ENCODE results near the gene CDC42EP2. TPM values are rescaled to one million over a fixed set of nuclear protein-coding genes. Genes with fewer than 3 reads are reported as not detected.

Gene CDC42EP2
- total and polyA plus RNA-seq, 10 of the 15 experiments (the other 5 are each of a cell fraction or from before 2014, with no cell fraction given): 0.03 to 1.2 (median 0.09) TPM; not detected in 3

- TF ChIP-seq, protein P1, sequence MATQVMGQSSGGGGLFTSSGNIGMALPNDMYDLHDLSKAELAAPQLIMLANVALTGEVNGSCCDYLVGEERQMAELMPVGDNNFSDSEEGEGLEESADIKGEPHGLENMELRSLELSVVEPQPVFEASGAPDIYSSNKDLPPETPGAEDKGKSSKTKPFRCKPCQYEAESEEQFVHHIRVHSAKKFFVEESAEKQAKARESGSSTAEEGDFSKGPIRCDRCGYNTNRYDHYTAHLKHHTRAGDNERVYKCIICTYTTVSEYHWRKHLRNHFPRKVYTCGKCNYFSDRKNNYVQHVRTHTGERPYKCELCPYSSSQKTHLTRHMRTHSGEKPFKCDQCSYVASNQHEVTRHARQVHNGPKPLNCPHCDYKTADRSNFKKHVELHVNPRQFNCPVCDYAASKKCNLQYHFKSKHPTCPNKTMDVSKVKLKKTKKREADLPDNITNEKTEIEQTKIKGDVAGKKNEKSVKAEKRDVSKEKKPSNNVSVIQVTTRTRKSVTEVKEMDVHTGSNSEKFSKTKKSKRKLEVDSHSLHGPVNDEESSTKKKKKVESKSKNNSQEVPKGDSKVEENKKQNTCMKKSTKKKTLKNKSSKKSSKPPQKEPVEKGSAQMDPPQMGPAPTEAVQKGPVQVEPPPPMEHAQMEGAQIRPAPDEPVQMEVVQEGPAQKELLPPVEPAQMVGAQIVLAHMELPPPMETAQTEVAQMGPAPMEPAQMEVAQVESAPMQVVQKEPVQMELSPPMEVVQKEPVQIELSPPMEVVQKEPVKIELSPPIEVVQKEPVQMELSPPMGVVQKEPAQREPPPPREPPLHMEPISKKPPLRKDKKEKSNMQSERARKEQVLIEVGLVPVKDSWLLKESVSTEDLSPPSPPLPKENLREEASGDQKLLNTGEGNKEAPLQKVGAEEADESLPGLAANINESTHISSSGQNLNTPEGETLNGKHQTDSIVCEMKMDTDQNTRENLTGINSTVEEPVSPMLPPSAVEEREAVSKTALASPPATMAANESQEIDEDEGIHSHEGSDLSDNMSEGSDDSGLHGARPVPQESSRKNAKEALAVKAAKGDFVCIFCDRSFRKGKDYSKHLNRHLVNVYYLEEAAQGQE (IDR thresholded peaks at IDR 0.05; ENCODE audit: low read depth, low read length): no peak
- TF ChIP-seq HDAC6 (IDR thresholded peaks at IDR 0.05; ENCODE audit: unreplicated experiment) (no peak), STAT3 (IDR thresholded peaks at IDR 0.05; ENCODE audit: low read depth, low read length) (no peak), RCOR1 (conservative IDR thresholded peaks at IDR 0.05; ENCODE audit: low read depth, low read length) (no peak)
- TF ChIP-seq, protein P2, sequence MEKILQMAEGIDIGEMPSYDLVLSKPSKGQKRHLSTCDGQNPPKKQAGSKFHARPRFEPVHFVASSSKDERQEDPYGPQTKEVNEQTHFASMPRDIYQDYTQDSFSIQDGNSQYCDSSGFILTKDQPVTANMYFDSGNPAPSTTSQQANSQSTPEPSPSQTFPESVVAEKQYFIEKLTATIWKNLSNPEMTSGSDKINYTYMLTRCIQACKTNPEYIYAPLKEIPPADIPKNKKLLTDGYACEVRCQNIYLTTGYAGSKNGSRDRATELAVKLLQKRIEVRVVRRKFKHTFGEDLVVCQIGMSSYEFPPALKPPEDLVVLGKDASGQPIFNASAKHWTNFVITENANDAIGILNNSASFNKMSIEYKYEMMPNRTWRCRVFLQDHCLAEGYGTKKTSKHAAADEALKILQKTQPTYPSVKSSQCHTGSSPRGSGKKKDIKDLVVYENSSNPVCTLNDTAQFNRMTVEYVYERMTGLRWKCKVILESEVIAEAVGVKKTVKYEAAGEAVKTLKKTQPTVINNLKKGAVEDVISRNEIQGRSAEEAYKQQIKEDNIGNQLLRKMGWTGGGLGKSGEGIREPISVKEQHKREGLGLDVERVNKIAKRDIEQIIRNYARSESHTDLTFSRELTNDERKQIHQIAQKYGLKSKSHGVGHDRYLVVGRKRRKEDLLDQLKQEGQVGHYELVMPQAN (conservative IDR thresholded peaks at IDR 0.05): no peak
- TF ChIP-seq, protein P3, sequence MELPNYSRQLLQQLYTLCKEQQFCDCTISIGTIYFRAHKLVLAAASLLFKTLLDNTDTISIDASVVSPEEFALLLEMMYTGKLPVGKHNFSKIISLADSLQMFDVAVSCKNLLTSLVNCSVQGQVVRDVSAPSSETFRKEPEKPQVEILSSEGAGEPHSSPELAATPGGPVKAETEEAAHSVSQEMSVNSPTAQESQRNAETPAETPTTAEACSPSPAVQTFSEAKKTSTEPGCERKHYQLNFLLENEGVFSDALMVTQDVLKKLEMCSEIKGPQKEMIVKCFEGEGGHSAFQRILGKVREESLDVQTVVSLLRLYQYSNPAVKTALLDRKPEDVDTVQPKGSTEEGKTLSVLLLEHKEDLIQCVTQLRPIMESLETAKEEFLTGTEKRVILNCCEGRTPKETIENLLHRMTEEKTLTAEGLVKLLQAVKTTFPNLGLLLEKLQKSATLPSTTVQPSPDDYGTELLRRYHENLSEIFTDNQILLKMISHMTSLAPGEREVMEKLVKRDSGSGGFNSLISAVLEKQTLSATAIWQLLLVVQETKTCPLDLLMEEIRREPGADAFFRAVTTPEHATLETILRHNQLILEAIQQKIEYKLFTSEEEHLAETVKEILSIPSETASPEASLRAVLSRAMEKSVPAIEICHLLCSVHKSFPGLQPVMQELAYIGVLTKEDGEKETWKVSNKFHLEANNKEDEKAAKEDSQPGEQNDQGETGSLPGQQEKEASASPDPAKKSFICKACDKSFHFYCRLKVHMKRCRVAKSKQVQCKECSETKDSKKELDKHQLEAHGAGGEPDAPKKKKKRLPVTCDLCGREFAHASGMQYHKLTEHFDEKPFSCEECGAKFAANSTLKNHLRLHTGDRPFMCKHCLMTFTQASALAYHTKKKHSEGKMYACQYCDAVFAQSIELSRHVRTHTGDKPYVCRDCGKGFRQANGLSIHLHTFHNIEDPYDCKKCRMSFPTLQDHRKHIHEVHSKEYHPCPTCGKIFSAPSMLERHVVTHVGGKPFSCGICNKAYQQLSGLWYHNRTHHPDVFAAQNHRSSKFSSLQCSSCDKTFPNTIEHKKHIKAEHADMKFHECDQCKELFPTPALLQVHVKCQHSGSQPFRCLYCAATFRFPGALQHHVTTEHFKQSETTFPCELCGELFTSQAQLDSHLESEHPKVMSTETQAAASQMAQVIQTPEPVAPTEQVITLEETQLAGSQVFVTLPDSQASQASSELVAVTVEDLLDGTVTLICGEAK (IDR thresholded peaks at IDR 0.05; ENCODE audit: borderline replicate concordance): no peak
These were observed 15.9 kb upstream of the CDC42EP2 start (continued) for GRCh38 chr11:65298655-65299179.

Measured in GM12878 (cell line).